SH-SY5Y (cell line): ENCODE data around the gene IGFBP5.

Experiments used
- GATA2 ChIP-seq: IDR thresholded peaks from 2 replicates; pipeline ENCODE4 v1.6.1; 2011; ENCODE audit warnings: mild to moderate bottlenecking, low read depth, low read length
- GATA3 ChIP-seq: IDR thresholded peaks from 2 replicates; pipeline ENCODE4 v1.6.1; 2011; ENCODE audit warnings: low read depth, mild to moderate bottlenecking, low read length, moderate library complexity

IGFBP5 gene

DNA sequence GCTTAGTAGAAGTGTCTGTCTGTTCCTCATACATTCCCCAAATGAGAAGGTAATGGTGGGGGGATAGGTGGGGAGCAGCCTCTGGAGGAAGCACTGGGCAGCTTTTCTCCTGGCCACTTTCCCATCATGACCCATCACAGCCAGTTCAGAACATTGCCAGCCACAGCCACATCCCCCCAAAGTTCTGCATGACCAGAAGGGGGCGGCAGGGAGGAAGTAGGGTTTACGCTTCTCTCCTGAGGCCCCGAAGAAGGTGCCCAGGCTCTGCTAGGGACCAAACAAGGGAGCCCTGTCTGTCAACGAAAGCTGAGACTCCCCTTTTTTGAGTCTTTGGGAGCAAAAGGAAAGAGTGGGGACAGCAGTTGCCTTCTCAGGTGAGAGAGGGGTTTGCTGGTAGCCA lies 7.7 kb downstream of the IGFBP5 start:
- TF ChIP-seq GATA2 (no peak), GATA3 (no peak)

DNA sequence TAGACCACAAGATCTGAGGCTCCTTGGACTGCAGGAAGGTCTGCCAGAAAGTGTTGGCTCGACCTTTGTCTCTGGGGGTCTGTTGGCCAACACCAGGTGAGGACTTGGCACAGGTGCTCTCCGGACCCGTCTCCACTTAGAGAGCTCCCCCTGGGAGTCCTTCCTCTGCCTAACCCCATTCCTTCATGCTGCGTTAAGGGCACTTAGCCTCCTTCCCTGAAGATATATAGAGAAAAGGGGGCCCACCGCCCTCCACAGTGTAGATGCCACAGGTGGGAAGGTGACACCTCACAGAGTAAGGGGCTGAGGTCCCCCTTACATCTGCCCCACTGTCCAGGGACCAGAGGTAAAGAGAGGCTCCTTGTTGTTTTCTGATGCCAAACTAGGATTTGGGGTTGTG lies 8.2 kb downstream of the IGFBP5 start:
- no peak for TF ChIP-seq GATA3
- TF ChIP-seq GATA2 = no peak

GRCh38 chr2:216685327-216685875 lies 9.9 kb downstream of the IGFBP5 start:
- TF ChIP-seq GATA2 (no peak), GATA3 (no peak)

GRCh38 chr2:216683846-216684245 lies 11.5 kb downstream of the IGFBP5 start:
- no peak for TF ChIP-seq GATA2
- TF ChIP-seq GATA3 = no peak

- no peak for TF ChIP-seq GATA3
- TF ChIP-seq GATA2 = no peak
These were observed 13.7 kb downstream of the IGFBP5 start for GRCh38 chr2:216681683-216682082.

DNA sequence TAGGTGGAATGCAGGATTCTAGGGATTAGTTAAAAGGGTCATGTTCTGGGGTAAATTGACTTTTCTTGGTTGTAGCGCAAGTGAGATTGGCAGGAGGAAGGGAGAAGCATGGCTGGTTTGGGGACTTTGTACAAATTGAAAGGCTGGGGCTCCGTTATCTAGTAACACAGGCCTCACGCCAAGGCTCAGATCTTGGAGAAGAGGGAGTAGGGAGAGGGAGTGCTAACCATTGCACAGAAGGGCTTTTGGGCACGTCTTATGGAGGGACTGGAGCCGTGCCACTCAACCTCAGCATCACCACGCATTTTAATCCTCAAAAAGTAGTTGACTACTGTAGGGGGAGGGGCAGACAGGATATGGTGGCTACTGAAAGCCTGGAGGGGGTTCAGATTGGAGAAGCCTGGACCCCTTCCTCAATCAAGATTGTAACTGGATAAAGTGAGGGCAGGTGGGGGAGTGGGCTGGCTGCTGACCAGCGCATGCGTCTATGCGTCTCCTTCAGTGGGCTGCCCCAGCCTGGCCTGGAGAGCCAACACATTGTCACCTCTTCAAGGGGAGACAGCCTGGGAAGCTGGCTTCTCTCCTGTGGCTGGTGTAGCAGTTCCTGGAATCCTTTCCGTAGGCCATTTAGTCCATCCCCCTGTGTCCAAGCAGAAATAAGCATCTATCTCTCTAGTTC lies 14.3 kb downstream of the IGFBP5 start:
- no peak for TF ChIP-seq GATA2
- TF ChIP-seq GATA3 = no peak

GRCh38 chr2:216679658-216680024 lies 15.7 kb downstream of the IGFBP5 start:
- TF ChIP-seq GATA3 (no peak), GATA2 (no peak)

- TF ChIP-seq GATA2 (no peak), GATA3 (no peak)
These were observed 16.3 kb downstream of the IGFBP5 start for GRCh38 chr2:216678813-216679657.

GRCh38 chr2:216678098-216678465 lies 17.3 kb downstream of the IGFBP5 start:
- no peak for TF ChIP-seq GATA2
- TF ChIP-seq GATA3 = no peak

- TF ChIP-seq GATA2 (no peak), GATA3 (no peak)
These were observed 17.8 kb downstream of the IGFBP5 start for GRCh38 chr2:216677439-216678097.

GRCh38 chr2:216676630-216677029 lies 18.7 kb downstream of the IGFBP5 start:
- no peak for TF ChIP-seq GATA2

DNA sequence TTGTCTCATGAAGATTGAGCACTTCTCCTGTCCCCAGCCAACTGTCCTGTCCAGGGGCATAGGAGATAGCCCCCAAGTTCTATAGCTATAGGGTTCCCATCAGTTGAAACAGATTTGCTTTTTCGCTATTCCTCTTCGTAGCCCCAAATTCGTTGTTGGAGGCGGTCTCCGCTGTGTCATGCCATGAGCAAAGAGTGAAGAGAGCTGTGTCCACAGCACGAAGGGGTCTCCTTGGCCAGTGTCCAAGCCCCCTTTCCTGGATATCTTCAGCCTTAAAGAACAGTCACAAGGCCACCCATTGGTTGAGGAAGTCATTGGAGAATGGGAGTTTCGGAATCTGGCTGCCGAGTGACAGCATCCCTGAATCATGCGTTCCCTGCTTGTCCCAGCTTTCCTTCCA lies 21.0 kb downstream of the IGFBP5 start:
- no peak for TF ChIP-seq GATA2
- no peak for TF ChIP-seq GATA3

DNA sequence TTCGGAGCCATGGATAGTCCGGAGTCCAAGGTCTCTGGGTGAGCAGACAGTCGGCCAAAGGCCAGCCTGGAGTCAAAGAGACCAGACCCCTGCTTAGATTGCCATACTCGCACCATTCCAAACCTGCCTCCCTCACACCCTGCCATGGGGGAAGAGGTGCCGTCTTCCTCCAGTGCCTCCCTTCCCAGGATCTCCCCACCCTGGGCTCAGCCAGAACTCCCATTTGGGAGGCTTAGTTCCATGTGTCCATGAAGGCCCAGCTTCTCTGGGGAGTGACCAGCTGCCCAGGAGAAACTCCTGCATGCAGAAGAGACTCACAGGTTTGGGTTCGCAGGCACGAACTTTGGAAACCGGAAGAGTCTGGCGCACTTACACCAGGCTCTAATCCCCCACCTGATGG lies 21.7 kb downstream of the IGFBP5 start:
- no peak for TF ChIP-seq GATA2
- TF ChIP-seq GATA3 = no peak

DNA sequence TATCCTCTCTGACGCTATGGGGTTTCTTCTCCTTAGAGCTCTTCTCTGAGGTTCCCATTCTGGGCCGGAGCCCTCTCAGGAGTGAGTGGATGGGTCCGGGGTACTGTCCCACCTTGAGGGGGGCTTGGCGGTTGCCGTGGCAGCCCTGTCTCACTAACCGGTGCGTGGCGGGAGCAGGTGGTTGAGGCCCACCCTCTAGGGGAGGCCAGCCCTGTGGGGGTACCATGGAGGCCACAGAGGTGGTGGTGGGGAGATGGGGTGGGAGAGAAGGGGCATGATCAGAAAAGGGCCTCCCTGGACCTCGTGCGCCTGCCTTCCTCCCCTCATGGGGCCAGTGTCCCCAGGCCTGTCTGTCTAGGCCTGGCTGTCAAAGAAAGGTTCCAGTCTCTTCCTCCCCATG lies 22.3 kb downstream of the IGFBP5 start:
- TF ChIP-seq GATA3 (no peak), GATA2 (no peak)
